Fibroblast of skin of scalp (primary cell): ENCODE data around the gene ZRANB3.

Source experiments
- DNase-seq: peaks from one replicate; pipeline ENCODE4 v3.0.0-alpha.2; 2013

Gene ZRANB3

DNA sequence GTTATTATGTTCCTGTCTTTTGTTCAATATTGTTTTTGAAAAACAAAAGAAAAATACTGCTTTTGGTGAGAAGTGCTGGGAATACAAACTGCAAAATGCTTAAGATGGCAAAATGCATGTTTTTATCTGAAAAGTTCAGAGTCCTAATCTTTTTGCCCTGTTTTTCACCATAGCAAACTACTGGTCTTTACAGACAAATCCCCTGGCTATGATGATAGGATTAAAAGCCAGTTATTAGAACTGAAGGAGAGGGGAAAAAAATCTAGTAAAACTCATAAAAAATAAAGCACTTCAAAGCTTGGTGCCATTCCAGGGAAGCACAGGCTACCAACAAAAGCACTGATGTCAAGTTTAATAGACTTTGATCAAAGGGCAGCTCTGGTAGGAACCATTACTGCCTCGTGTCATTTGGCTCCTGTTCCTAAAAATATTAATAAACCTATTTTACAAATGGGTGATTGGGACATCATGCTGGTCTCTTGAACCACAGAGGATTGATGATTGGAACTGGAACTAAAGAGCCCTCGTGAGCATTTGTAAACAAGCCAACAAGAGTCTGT lies 284.2 kb downstream of the ZRANB3 start:
- DNase-seq: no peak

DNA sequence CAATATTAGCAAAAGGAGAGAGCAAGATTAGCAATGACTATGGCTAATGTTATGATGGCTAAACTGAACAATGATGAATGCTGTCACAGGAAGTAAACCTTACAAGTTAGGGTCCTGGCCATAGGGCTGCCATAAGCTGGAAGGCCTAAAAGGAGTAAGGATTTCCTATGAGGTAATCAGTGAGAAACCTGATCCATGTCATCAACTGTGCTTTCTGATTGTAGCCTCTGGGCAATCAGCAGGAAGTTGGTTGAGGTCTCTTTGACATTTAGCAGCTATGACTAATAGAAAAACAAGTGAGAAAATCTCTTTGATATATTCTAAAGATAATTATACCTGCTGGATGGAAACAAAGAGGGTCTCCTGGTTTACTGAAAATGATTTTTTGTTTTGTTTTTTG lies 285.9 kb downstream of the ZRANB3 start:
- peak; percentile 13 for DNase-seq

DNA sequence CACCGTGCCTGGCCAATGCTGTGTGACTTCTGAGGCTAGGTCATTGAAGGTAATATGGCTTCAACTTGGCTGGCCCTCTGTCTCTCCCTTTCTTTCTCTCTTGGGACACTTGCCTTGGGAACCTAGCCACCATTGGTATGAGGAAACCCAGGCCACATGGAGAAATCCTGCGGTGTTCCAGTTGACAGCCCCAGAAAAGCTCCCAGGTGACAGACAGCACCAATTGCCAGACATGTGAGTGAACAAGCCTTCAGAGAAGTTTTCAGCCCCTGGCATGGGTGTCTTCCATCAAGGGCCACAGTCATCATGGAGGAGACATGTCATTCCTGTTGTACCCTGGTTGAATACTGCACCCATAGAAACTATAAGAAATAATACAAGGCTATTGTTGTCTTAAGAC lies 292.4 kb downstream of the ZRANB3 start:
- no peak for DNase-seq

GRCh38 chr2:135230150-135230549 lies 300.9 kb downstream of the ZRANB3 start:
- peak; percentile 9 for DNase-seq

GRCh38 chr2:135227386-135227785 lies 303.6 kb downstream of the ZRANB3 start:
- no peak for DNase-seq

DNA sequence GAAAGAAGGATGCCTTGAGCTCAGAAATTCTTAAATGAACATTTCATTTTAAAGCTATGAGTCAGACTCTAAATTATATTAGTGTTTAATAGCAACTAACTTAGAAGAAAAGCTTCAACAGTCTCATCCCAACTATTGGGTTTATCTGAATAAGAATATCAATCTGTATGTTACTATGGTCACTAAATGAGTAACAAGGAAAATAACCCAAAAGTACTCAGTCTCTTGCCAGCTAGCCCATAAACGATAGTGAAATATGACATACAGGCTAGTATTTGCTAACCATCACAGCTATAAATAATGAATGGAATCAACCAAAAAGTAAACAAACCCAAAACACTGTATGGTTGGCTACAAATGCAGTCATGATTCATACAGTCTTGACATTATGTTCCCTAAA lies 304.1 kb downstream of the ZRANB3 start:
- no peak for DNase-seq

DNA sequence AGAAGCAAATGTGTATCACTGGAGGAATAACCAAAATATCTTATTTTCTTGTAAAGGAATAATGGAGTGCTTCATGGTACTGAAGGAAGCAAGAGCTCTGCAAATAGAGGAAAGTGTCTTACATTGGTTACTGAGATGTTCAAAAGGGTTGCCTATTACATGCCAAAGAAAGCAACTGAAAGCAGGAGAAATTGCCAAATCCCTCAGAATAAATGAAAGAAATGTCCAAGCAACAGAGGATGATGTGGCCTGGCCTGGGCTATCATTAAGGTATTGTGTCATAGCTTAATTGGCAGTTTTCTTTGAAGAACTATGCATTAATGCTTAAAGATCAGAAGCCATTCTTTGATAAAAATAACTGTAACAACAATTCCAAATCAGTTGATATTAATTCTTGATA lies 305.2 kb downstream of the ZRANB3 start:
- no peak for DNase-seq

GRCh38 chr2:135219226-135219625 lies 311.8 kb downstream of the ZRANB3 start:
- DNase-seq: no peak

GRCh38 chr2:135218426-135218825 lies 312.6 kb downstream of the ZRANB3 start:
- DNase-seq: no peak

DNA sequence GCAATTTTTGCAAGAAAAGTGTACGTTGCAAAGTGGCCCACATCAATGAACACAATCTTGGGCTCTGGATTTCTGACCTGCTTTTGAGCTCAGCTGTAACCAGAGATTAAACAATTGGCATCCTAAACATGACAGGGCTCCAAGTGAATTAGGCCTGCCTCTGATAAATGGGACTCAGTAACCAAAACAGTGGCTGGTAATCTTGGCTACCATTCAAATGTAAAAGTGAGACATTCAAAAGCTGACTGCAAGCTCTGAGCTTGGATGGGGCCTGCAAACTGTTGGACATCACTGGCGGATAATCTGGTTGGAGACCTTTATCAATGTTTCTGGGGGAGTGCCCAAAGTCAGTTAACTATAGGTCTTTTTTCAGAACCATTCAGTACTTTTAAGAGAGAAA lies 318.3 kb downstream of the ZRANB3 start:
- DNase-seq: no peak

DNA sequence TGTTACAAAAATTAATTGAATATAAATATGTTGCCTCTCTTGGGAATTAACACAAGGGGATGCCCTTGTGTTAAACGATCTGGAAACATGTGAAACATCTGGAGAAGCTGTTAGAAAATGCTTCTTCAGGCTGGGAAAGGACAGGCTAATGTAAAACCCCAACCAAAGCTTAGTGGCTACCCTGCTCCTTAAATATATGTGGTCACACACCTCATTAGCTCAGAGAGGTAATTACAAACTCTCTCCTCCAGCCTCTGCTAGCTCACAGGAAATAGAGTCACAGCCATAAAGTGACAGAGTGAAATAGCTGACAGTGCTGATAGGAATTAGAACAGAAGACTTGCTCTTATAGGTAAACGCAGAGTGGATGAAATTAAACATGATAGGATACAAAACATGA lies 323.0 kb downstream of the ZRANB3 start:
- no peak for DNase-seq

GRCh38 chr2:135203944-135204343 lies 327.1 kb downstream of the ZRANB3 start:
- no peak for DNase-seq

GRCh38 chr2:135202751-135203150 lies 328.3 kb downstream of the ZRANB3 start:
- DNase-seq: no peak

GRCh38 chr2:135198481-135198880 lies 332.5 kb downstream of the ZRANB3 start:
- no peak for DNase-seq

DNA sequence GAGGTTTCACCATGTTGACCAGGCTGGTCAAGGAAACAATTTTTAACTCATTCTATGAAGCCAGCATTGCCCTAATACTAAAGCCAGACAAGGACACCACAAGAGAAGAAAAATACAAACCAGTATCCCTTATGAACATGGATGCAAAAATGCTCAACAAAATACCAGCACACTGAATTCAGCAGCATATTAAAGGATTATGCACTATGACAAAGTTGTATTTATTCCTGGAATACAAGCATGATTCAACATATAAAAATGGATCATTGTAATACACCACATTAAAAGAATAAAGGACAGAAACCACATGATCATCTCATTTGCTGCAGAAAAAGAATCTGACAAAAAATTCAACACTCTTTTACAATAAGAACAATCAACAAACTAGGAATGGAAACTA lies 340.2 kb downstream of the ZRANB3 start:
- peak; percentile 30 for DNase-seq

- DNase-seq: no peak
Measured at GRCh38 chr2:135189148-135189547, 341.9 kb downstream of the ZRANB3 start.

- DNase-seq: no peak
Measured at GRCh38 chr2:135187270-135187669, 343.7 kb downstream of the ZRANB3 start.

DNA sequence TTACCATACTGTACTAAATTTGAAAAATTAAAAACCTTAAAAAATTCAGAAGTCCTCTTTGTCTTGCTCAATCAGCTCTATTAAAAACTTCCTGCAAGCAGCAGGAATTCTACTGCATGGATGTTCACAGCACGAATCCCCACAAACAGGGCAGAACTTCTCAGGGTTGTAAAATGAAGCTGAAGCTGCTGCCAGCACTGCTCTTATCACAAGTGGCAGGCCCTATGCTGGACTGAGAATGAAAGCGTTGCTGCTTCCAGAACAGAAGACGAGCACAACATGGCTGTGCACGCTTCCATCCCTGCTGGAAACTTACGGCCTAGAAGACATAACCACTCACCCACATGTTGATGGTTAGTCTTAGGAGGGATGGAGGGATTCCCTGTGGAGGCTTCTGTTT lies 345.0 kb downstream of the ZRANB3 start:
- DNase-seq: no peak

DNA sequence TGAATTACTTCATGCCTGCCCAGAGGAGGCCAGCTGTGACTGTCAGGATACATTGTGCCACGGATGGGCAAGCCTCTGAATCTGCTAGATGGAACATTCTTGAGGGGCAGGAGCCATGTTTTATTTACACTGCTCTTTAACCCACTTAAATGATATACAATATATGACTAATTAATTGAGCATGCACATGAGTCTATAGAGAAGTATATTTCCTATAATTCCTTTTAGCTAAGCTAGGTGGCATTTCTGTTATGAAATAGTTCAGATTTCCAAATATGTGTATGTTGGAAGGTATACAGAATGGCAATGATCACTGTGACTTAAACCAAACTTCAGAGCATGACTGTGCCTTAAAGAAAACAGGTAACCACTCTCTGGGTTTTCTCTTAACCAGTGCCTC lies 347.2 kb downstream of the ZRANB3 start:
- peak; percentile 19 for DNase-seq

- DNase-seq: no peak
Measured at GRCh38 chr2:135182601-135183000, 348.4 kb downstream of the ZRANB3 start.

- DNase-seq: no peak
Measured at GRCh38 chr2:135182190-135182589, 348.8 kb downstream of the ZRANB3 start.

GRCh38 chr2:135179689-135180088 lies 351.3 kb downstream of the ZRANB3 start:
- no peak for DNase-seq

GRCh38 chr2:135175177-135175576 lies 355.8 kb downstream of the ZRANB3 start:
- DNase-seq: no peak

- no peak for DNase-seq
Measured at GRCh38 chr2:135174810-135175093, 356.3 kb downstream of the ZRANB3 start.

DNA sequence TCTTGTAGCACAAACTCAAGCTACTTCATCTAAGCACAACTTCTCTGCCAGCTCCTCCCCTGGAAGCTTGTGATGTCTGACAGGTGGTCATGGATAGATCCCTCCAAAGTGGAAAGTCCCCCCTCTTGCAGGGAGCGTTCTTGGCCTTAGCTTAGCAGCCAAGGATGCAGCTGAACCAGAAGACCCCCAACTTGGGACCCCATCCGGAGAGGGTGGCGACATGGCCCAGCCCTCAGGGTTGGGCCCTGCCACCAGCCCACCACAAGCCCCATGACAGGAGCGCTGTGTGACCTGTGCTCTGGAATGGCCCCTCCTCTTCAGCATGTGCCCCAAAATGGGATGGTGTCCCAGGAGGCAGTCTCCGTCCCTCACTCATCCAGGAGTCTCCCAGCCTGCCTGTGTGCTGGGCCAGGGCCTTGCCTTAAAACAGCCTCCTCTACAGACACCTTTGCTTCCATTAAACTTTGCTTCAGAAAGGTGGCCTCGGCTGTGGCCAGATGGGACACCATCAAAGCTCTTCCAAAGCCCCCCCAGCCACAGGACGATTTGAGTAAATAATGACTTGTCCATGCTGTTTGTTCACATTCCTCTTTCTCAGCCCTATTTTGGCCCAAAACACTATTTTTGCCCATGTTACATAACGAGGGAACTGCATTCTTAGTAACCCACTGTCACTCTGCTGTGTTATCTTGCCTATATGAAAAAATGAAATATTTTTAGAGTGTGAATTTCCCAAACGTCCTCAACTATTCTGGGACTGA lies 356.8 kb downstream of the ZRANB3 start:
- no peak for DNase-seq
